GM19395 (cell line): ENCODE measurements around the gene STXBP3.
A peak's percentile ranks its signal among the peaks of the same experiment; 100 is the strongest.
"Not testable (repeated sequence)": the region's sequence is repeated elsewhere in the genome, so short reads cannot be mapped to it uniquely, and the experiment has no call there.

Experiments used
- ATAC-seq: cut with Tn5 transposase; IDR thresholded peaks from one replicate; pipeline ENCODE4 v1.9.1; 2021; ENCODE audit warnings: mild to moderate bottlenecking, moderate library complexity; ENCODE audit not compliant: unreplicated experiment

The STXBP3 gene

GRCh38 chr1:108729481-108729880 lies 17.0 kb upstream of the STXBP3 start:
- no peak for ATAC-seq

GRCh38 chr1:108732398-108732797 lies 14.1 kb upstream of the STXBP3 start:
- no peak for ATAC-seq

DNA sequence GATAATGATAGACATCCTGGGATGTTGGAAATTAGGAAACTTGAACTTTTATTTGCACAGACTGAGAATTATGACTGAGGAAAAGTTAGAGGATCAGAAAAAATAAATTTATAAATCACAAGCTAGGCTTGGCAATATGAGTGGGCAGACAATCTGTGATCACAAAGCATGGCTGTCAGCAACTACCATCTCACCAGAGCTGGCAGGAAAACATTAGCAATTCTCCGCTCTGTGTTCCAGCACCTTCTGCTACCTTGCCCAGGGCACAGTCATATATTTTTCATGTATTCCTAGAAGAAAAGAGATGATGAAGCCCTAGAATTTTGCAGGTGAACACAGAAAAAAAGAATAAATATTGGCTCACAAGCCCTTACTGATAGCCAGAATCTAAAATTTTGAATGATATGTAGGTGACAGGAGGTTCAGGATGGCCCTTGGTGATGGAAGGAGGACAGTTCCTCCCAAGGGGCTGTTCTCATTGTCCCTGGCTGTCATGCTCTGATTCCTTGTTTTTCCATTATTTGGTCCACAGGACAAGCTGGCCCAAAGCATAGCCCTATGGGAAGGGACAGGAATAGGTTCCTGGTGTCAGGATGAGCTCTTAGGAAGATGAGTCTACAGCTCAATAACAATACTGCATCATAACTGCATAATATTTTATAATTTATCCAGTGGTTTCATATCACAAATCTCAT lies 12.2 kb upstream of the STXBP3 start:
- no peak for ATAC-seq

GRCh38 chr1:108742253-108742652 lies 4.2 kb upstream of the STXBP3 start:
- ATAC-seq = no peak

DNA sequence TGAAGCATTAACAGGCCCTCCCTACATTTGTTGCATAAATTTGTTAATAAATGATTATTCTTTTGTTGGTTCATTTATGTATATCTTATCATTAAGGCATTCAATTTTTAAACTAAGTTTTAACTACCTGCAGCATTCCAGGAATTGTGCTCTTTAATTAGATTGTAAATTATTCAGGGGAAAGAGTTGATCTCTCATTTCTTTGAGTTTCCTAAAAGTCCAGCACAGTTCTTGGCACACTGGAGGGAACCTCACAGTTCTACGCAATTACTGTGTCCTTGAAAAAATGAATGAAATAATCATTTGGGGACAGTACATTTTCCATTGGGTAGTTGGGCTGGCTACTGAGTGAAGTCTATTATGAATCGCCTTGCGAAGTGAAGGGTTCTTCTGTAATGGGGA lies 493 bp upstream of the STXBP3 start:
- no peak for ATAC-seq

GRCh38 chr1:108747171-108747850 lies 837 bp downstream of the STXBP3 start:
- ATAC-seq = peak; percentile 37

DNA sequence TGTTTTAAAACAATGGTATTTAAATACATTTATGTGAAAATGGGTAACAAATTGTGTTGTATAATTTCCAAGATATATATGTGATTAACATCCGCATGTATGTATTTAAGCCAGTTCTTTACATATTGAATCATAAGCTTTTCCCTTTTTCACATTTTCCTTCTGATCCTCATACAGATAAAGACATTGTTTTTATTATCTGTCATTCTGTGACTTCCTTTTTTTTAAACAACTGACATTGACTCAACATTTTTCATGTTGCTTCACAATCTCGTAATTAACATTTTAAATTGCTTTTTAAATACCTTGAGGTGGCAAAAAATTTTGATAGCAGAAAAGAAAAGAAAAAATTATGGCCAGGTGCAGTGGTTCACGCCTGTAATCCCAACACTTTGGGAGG lies 1.4 kb downstream of the STXBP3 start:
- ATAC-seq = no peak

- no peak for ATAC-seq
These were observed 2.6 kb downstream of the STXBP3 start for GRCh38 chr1:108749081-108749480.

GRCh38 chr1:108750476-108751181 lies 4.2 kb downstream of the STXBP3 start:
- no peak for ATAC-seq

DNA sequence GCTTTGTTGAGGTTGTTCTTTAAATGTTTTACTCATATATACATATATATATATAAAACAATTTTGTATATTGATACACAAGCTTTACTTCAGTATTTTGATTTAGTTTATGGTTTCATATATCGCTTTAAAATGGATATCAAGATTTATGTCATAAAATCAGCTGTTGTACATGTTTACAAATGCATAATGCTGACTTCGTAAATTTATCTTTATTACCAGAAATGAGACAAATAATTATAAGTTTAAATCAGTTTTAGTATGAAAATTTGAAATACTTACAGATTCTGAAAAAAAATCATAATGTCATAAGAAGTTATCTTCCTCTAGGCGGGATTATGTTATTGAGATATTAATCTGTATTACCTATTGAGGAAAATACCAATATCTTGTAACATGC lies 6.9 kb downstream of the STXBP3 start:
- ATAC-seq = no peak

GRCh38 chr1:108758796-108759195 lies 12.3 kb downstream of the STXBP3 start:
- no peak for ATAC-seq

DNA sequence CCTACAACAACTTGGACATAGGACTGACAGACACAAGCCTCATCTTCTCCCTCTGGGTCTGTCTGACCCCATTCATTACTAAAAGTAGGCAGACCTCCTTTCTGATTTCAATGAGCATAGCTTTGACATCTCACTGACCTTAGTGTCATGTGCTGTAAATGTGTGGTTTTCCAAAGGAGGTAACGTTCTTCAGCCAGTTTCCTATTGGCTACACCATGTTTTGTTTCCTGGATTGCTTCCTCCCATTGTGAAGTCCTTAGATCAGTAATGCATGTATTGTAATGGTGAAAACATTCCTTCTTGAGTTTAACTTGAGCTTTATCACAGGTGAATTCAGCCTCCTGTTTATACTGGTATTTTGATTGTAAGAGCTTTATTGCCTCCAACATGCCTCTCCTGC lies 20.6 kb downstream of the STXBP3 start:
- ATAC-seq = no peak

- no peak for ATAC-seq
These were observed 21.2 kb downstream of the STXBP3 start for GRCh38 chr1:108767708-108768107.

GRCh38 chr1:108777839-108778238 lies 31.4 kb downstream of the STXBP3 start:
- no peak for ATAC-seq

DNA sequence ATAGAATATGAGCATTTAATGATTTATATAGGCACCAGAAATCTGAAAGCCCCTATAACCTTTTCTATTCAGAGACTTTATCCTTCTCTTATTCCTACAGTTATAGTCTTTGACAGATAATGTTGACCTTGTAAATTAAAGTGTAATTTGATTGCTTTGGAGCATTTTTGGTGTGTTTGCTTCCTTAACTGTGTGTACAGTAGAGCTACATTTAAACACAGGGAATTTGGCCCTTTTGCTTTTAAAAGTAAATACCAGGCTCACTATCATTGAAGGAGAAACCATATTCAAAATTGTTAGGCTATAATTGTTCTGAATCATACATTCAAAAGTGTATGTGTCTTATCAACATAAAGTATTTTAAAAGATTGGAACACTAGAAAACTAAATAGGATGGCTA lies 33.0 kb downstream of the STXBP3 start:
- no peak for ATAC-seq

DNA sequence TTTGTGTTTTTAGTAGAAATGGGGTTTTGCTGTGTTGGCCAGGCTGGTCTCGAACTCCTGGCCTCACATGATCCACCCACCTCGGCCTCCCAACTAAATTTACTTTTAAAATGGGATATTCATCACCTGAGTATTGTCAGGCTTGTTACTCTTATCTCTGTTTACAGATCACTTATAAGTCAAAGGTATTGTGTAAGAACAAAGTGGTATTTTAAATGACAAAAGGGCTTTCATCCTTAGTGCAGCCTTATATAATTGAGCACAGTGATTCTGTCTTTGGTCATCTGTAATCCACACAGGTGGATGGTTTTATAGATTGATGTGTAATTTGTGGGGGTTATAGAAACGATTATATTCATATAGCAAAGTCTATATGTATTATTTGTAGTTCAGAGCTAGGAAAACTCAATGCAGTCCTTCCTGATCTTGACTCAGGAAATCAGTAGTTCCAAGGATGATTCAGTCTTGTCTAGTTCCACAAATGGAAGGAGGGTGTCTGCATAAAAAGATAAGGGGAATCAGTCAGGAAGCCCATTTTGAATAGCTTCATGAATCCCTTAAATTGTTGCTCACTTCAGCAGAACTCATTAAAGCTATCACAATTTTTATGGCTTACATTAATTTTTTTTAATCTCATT lies 34.6 kb downstream of the STXBP3 start:
- no peak for ATAC-seq

GRCh38 chr1:108781575-108781944 lies 35.1 kb downstream of the STXBP3 start:
- ATAC-seq = not testable (repeated sequence)

DNA sequence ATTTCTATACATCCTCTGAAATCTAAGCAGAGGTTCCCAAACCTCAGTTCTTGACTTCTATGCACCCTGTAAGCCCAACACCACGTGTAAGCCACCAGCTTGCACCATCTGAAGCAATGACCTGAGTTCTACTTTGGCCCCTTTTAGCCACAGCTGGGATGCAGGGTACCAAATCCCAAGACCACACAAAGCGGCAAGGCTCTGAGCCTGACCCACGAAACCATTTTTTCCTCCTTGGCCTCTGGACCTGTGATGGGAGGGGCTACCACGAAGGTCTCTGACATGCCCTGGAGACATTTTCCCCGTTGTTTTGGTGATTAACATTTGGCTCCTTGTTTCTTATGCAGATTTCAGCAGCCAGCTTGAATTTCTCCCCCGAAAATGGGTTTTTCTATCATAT lies 38.8 kb downstream of the STXBP3 start:
- no peak for ATAC-seq

GRCh38 chr1:108785880-108786279 lies 39.4 kb downstream of the STXBP3 start:
- no peak for ATAC-seq

GRCh38 chr1:108791790-108792189 lies 45.3 kb downstream of the STXBP3 start:
- ATAC-seq = no peak

- ATAC-seq = no peak
These were observed 45.9 kb downstream of the STXBP3 start for GRCh38 chr1:108792420-108792819.

GRCh38 chr1:108799001-108799400 lies 52.5 kb downstream of the STXBP3 start:
- ATAC-seq = no peak
